Measurements from ENCODE around the gene TRIOBP. TPM values are rescaled to one million over a fixed set of nuclear protein-coding genes. Genes with fewer than 3 reads are reported as not detected.

Gene TRIOBP
- total RNA-seq, 6 experiments from 2014 or later: 74.3 to 92.5 (median 91.6) TPM

- Mint-ChIP-seq H3K27ac (no peak overlapping the region), H3K9me3 (no peaks in the 10 kb centered on the region), H3K4me1 (ENCODE audit: low read depth) (peaks cover 18% of the 10 kb centered on the region), H3K36me3 (ENCODE audit: low read depth) (peaks cover 30% of the 10 kb centered on the region), H3K4me3 (no peak overlapping the region), H3K27me3 (ENCODE audit: insufficient read depth) (no peaks in the 10 kb centered on the region; the same call in 1 of the 2 replicates)
- no peak for DNase-seq
- TF ChIP-seq CTCF (IDR thresholded peaks at IDR 0.05): no peak
These were observed 66.2 kb downstream of the TRIOBP start for GRCh38 chr22:37763012-37763411.

- no peak overlapping the region for H3K4me3 Mint-ChIP-seq
- no peaks in the 10 kb centered on the region; the same call in 1 of the 2 replicates for H3K27me3 Mint-ChIP-seq (ENCODE audit: insufficient read depth)
- H3K36me3 Mint-ChIP-seq (ENCODE audit: low read depth): peaks cover 23% of the 10 kb centered on the region
- peaks cover 13% of the 10 kb centered on the region for H3K4me1 Mint-ChIP-seq (ENCODE audit: low read depth)
- no peak for TF ChIP-seq CTCF (IDR thresholded peaks at IDR 0.05)
- no peak for DNase-seq
- no peak overlapping the region for H3K27ac Mint-ChIP-seq
- no peaks in the 10 kb centered on the region for H3K9me3 Mint-ChIP-seq
These were observed 66.8 kb downstream of the TRIOBP start for GRCh38 chr22:37763652-37764051.

- TF ChIP-seq CTCF (IDR thresholded peaks at IDR 0.05): no peak
- no peaks in the 10 kb centered on the region for H3K9me3 Mint-ChIP-seq
- H3K36me3 Mint-ChIP-seq (ENCODE audit: low read depth): peaks cover 22% of the 10 kb centered on the region
- H3K27ac Mint-ChIP-seq: no peak overlapping the region
- no peak overlapping the region for H3K4me3 Mint-ChIP-seq
- H3K27me3 Mint-ChIP-seq (ENCODE audit: insufficient read depth): no peaks in the 10 kb centered on the region; the same call in 1 of the 2 replicates
- H3K4me1 Mint-ChIP-seq (ENCODE audit: low read depth): peaks cover 13% of the 10 kb centered on the region
- no peak for DNase-seq
These were observed 67.8 kb downstream of the TRIOBP start for GRCh38 chr22:37764622-37765021.

- Mint-ChIP-seq H3K27me3 (ENCODE audit: insufficient read depth) (no peaks in the 10 kb centered on the region; the same call in 1 of the 2 replicates), H3K4me1 (ENCODE audit: low read depth) (peaks cover 13% of the 10 kb centered on the region), H3K4me3 (no peak overlapping the region), H3K9me3 (no peaks in the 10 kb centered on the region), H3K36me3 (ENCODE audit: low read depth) (peaks cover 15% of the 10 kb centered on the region), H3K27ac (no peak overlapping the region)
- TF ChIP-seq CTCF (IDR thresholded peaks at IDR 0.05): no peak
- no peak for DNase-seq
These were observed 68.7 kb downstream of the TRIOBP start for GRCh38 chr22:37765498-37765897.

GRCh38 chr22:37765953-37766576, 69.2 kb downstream of the TRIOBP start:
- Mint-ChIP-seq H3K4me3 (no peak overlapping the region), H3K27me3 (ENCODE audit: insufficient read depth) (no peaks in the 10 kb centered on the region; the same call in 1 of the 2 replicates), H3K36me3 (ENCODE audit: low read depth) (peaks cover 16% of the 10 kb centered on the region), H3K9me3 (no peaks in the 10 kb centered on the region), H3K27ac (no peak overlapping the region), H3K4me1 (ENCODE audit: low read depth) (peaks cover 11% of the 10 kb centered on the region)
- no peak for TF ChIP-seq CTCF (IDR thresholded peaks at IDR 0.05)
- DNase-seq: no peak
